HEK293T (cell line): Measurements from ENCODE around the gene DPCD.
A peak's percentile ranks its signal among the peaks of the same experiment; 100 is the strongest.
"Not testable (repeated sequence)": the region's sequence is repeated elsewhere in the genome, so short reads cannot be mapped to it uniquely, and the experiment has no call there.

ENCODE experiments used
- CTCF ChIA-PET: fragments of 350-600 bp; formaldehyde crosslinking; extraction: SDS; loops from one replicate; lab custom pipeline; 2021; ENCODE audit warnings: antibody characterized with exemption, inconsistent platforms; lab: Yijun Ruan, JAX
- POLR2A ChIA-PET: fragments of 350-600 bp; formaldehyde crosslinking; extraction: SDS; loops from one replicate; lab custom pipeline; 2020; ENCODE audit warnings: antibody characterized with exemption, inconsistent platforms; lab: Yijun Ruan, JAX
- DNase-seq: peaks from one replicate; pipeline ENCODE4 v3.0.0; 2012; ENCODE audit warnings: mixed read lengths; ENCODE audit errors: extremely low spot score
- ARNT ChIP-seq: fragments of 450-650 bp; IDR thresholded peaks from 2 replicates; pipeline ENCODE4 v1.6.1; 2017; ENCODE audit warnings: mild to moderate bottlenecking
- BHLHE40 ChIP-seq: fragments of 450-650 bp; IDR thresholded peaks from 2 replicates; pipeline ENCODE4 v1.6.1; 2016; ENCODE audit warnings: mild to moderate bottlenecking, moderate library complexity, borderline replicate concordance
- CTBP1 ChIP-seq: fragments of 450-650 bp; IDR thresholded peaks from 2 replicates; pipeline ENCODE4 v1.6.1; 2016; ENCODE audit warnings: borderline replicate concordance
- ELF4 ChIP-seq: fragments of 450-650 bp; IDR thresholded peaks from 2 replicates; pipeline ENCODE4 v1.6.1; 2017; ENCODE audit warnings: antibody characterized with exemption
- FOXA1 ChIP-seq: fragments of 450-650 bp; IDR thresholded peaks from 2 replicates; pipeline ENCODE4 v1.6.1; 2016; ENCODE audit warnings: mild to moderate bottlenecking
- FOXK2 ChIP-seq: fragments of 450-650 bp; IDR thresholded peaks from 2 replicates; pipeline ENCODE4 v1.6.1; 2016; ENCODE audit warnings: mild to moderate bottlenecking
- FOXM1 ChIP-seq: fragments of 450-650 bp; IDR thresholded peaks from 2 replicates; pipeline ENCODE4 v1.6.1; 2017; ENCODE audit warnings: mild to moderate bottlenecking, borderline replicate concordance
- HDGF ChIP-seq: fragments of 450-650 bp; IDR thresholded peaks from 2 replicates; pipeline ENCODE4 v1.6.1; 2017; ENCODE audit warnings: antibody characterized with exemption, borderline replicate concordance
- LEF1 ChIP-seq: fragments of 450-650 bp; IDR thresholded peaks from 2 replicates; pipeline ENCODE4 v1.6.1; 2017; ENCODE audit warnings: mild to moderate bottlenecking, borderline replicate concordance
- NFRKB ChIP-seq: fragments of 450-650 bp; IDR thresholded peaks from 2 replicates; pipeline ENCODE4 v1.6.1; 2016; ENCODE audit warnings: mild to moderate bottlenecking, moderate library complexity
- SP1 ChIP-seq: fragments of 450-650 bp; IDR thresholded peaks from 2 replicates; pipeline ENCODE4 v1.6.1; 2017
- SUZ12 ChIP-seq: fragments of 450-650 bp; IDR thresholded peaks from 2 replicates; pipeline ENCODE4 v1.6.1; 2016; ENCODE audit warnings: mild to moderate bottlenecking
- TARDBP ChIP-seq: fragments of 450-650 bp; IDR thresholded peaks from 2 replicates; pipeline ENCODE4 v1.6.1; 2016
- ZNF384 ChIP-seq: fragments of 450-650 bp; IDR thresholded peaks from 2 replicates; pipeline ENCODE4 v1.6.1; 2016
- TF ChIP-seq, protein P1 (sequence below): fragments of 450-650 bp; IDR thresholded peaks from 2 replicates; pipeline ENCODE4 v1.6.1; 2016

Gene DPCD

DNA sequence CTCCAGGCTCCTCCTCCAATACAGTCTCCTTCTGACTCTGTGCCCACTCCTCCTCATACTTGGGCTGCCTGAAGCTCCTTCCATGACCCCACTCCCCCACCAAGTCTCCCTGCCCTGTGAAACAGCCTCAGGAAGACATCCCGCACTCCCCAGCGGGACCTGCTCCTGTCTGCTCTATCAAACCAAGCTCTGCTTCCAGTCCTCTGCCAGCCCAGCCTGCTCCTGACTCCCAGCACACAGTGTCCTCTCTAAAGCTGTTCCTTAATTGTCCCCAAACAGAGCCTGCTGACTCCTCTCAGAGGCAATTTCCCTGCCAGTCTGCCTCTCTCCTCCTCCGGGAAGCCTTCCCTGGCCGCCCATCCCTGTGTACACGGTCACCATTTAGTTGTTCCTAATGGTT lies 9.9 kb upstream of the DPCD start:
- POLR2A ChIA-PET = no interaction called here
- CTCF ChIA-PET = interaction anchor here (1.0 kb wide), 1 partner anchor 9 kb away, joined by 4 read pairs; no protein-coding TSS in a partner anchor
- no peak for DNase-seq
- TF ChIP-seq TARDBP (no peak), SP1 (no peak), FOXA1 (no peak), LEF1 (no peak), NFRKB (no peak)

DNA sequence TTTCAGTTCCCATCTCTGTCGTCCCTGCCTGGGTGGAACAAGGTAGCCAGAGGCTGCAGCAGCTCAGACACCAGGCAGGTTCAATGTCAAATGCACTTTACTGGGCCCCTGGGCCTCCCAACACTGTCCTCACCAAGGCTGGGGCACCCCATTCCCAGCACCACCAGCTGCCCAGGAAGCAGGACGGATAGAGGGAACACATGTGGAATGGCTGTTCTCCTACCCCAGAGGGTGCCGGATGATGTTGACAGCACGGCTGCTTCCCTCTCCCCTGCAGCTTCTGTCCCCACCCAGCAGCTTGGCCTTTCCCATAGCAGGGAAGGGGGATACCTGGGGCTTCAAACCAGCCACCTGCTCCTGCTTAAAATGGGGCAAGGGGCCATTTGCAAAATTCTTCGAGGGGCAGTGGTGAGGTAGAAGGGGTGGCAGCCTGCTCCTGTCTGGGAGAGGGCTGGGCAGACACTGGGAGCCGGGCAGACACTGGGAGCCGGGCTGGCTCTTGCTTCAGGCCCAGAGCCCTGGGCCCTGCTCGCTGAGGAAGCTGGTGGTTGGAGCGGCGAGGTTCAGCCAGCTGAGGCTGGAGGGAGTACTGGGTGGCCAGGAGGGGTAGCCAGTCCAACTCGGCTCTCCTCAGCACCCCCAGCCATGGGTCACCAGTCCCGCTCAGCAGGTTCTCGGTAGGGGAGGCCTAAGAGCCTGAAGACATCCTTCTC lies 9.2 kb upstream of the DPCD start:
- DNase-seq = no peak
- POLR2A ChIA-PET = interaction anchor here (0.6 kb wide), 1 partner anchor 90 kb away, joined by 3 read pairs; no protein-coding TSS in a partner anchor
- TF ChIP-seq ELF4 = no peak
- no peak for TF ChIP-seq ZNF384
- no peak for TF ChIP-seq BHLHE40
- TF ChIP-seq CTBP1 = no peak
- TF ChIP-seq HDGF = no peak
- no peak for TF ChIP-seq TARDBP
- TF ChIP-seq SUZ12 = no peak
- TF ChIP-seq SP1 = no peak
- no peak for TF ChIP-seq FOXM1
- CTCF ChIA-PET = interaction anchor here (1.0 kb wide), 1 partner anchor 9 kb away, joined by 4 read pairs; no protein-coding TSS in a partner anchor

GRCh38 chr10:101579516-101579870 lies 8.6 kb upstream of the DPCD start:
- ChIA-PET CTCF (no interaction called here), POLR2A (no interaction called here)
- no peak for DNase-seq
- TF ChIP-seq LEF1 = no peak
- no peak for TF ChIP-seq FOXA1
- TF ChIP-seq SP1 = no peak
- no peak for TF ChIP-seq ELF4
- no peak for TF ChIP-seq CTBP1
- no peak for TF ChIP-seq FOXK2
- TF ChIP-seq TARDBP = no peak
- no peak for TF ChIP-seq HDGF

GRCh38 chr10:101580486-101581399 lies 7.4 kb upstream of the DPCD start:
- ChIA-PET CTCF (no interaction called here), POLR2A (interaction anchor here (1.5 kb wide), 1 partner anchor 288 kb away, joined by 3 read pairs; no protein-coding TSS in a partner anchor)
- TF ChIP-seq CTBP1 (no peak), ZNF384 (no peak), BHLHE40 (no peak), LEF1 (no peak), SUZ12 (no peak)
- DNase-seq = no peak

DNA sequence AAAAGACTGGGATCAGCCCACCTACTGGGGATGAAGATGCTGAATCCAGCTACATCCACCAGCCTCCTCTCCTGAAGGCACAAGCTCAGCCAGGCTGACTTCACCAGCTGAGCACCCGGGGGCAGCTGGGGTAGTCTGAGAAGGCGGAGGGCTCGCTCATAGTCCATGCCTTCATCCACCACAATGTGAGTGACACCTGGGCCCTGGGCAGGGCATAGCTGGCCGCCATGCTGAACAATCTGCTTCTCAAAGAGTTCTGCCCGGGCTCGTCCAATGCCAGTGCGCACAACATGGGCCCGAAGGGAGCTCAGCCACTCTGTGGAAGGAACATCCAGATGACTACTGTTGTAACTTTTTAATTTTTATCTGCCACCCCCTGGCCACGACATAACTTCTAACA lies 2.3 kb upstream of the DPCD start:
- ChIA-PET POLR2A (no interaction called here), CTCF (interaction anchor here (0.6 kb wide), 1 partner anchor 327 kb away, joined by 4 read pairs; no protein-coding TSS in a partner anchor)
- no peak for DNase-seq
- TF ChIP-seq NFRKB = no peak
- TF ChIP-seq TARDBP = no peak
- TF ChIP-seq HDGF = no peak
- TF ChIP-seq FOXM1 = no peak
- no peak for TF ChIP-seq LEF1
- no peak for TF ChIP-seq FOXK2
- no peak for TF ChIP-seq CTBP1
- TF ChIP-seq ELF4 = no peak
- TF ChIP-seq ARNT = no peak
- TF ChIP-seq SP1 = no peak
- TF ChIP-seq, protein P1, sequence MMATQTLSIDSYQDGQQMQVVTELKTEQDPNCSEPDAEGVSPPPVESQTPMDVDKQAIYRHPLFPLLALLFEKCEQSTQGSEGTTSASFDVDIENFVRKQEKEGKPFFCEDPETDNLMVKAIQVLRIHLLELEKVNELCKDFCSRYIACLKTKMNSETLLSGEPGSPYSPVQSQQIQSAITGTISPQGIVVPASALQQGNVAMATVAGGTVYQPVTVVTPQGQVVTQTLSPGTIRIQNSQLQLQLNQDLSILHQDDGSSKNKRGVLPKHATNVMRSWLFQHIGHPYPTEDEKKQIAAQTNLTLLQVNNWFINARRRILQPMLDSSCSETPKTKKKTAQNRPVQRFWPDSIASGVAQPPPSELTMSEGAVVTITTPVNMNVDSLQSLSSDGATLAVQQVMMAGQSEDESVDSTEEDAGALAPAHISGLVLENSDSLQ = no peak
- TF ChIP-seq ZNF384 = no peak
- TF ChIP-seq BHLHE40 = no peak
- TF ChIP-seq FOXA1 = no peak

DNA sequence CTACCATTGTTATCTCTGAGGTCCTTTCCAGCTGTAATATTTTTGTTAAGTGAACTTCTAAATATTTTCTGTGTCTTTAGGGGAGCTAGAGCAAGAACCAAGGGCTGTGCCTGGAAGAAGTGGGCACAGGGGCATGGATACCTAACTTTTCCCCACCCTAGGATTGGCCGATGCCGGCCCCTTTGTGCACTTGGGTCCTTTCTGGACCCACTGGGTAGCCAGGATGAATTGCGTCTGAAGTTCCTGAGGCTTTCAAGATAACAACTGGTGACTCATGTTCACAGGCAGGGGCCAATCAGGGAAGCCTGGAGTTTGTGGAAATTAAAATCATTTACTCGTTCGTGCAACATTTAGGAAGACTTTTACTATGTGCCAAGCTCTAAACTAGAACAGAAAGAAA lies 758 bp downstream of the DPCD start:
- peak; percentile 56 for DNase-seq
- ChIA-PET CTCF (interaction anchor here (0.6 to 1.0 kb wide), 2 partner anchors 14 to 297 kb away, joined by 3 read pairs; no protein-coding TSS in a partner anchor), POLR2A (no interaction called here)
- TF ChIP-seq ELF4 (no peak), BHLHE40 (no peak), SP1 (no peak)

- CTCF ChIA-PET, POLR2A ChIA-PET, DNase-seq: not testable (repeated sequence)
These were observed 5.2 kb downstream of the DPCD start for GRCh38 chr10:101593331-101593730.
